Stimulated activated CD4-positive, alpha-beta T cell treated with anti-CD3 and anti-CD28 coated beads, Interleukin-2, amount 100 ng/mL, for 4 hours (primary cell): ENCODE data around the gene SKIC2.
"Not testable (repeated sequence)": the region's sequence is repeated elsewhere in the genome, so short reads cannot be mapped to it uniquely, and the experiment has no call there.

ENCODE experiments used
- DNase-seq: peaks from one replicate; pipeline ENCODE4 v3.0.0-alpha.2; 2020; ENCODE audit warnings: low read depth

SKIC2 gene

DNA sequence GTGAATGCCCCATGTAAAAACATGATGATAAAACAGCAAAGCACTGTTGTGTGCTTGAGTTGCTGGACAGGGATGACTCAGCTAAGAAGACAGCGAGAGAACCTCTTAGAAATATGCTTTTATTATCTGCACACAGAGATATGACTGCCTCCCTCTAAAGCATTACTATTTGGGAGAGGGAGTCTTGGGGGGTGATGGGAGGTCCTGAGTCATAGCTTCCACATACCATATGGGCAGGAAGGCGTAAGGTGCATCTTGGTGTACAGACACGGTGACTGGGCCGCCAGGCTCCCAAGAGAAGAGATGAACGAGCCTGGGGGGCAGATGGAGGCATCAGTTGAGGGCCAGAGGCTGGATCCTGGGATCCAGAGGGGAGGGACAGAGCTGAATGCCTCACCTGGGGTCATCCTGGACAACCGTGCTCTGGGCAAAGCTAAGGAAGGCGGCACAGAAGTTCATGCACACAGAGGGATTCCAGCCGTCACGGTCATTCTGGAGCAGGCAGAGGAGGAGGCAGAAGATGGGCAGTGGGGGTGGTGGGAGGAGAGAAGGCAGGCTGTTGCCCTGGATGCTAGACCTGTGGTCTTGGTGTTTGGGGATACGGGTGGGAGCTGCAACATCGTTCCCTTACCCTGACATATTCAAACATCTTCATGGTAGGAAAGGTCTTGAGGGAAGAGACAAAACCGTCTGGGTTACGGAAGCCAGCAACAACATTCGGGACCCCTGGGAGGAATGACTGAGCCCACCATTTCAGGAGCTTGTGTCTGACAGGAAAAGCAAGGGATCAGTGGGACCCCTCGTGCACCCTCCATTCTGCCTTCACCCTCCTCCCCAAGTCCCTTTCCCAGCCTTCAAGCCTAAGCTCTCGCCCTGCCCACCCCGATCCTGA is 11.0 kb downstream of the SKIC2 start:
- DNase-seq = no peak

DNA sequence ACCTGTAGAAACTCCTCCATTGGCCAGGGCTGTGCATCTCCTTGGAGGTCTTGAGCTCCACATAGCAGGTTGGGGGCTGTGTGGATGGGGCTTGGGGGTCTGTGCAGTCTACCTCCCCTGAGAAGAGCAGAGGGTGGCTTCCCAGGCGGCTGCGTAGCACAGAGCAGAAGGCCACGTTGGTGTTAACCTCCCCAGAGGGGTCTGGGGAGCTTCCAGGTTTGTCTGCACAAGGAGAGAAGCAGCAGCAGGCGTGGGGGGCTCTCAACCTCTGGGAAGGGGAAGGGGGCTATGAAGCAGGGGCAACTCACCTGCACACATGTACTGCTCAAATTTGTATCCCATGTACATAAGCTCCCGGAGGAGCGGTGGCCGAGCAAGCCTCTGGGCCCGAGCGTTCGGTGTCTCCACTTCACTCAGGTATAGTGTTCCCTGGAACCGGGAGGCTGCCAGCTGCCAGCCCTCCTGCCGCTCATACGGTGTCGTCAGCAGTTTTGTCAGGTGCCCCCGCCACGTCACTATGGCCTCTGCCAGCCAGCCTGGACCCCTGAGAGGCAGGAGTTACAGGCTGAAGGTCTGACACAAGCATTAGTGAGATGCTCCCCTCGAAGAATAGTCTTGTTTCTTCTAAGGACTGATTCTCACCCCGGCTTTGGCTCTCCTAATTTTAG is 11.8 kb downstream of the SKIC2 start:
- no peak for DNase-seq

DNA sequence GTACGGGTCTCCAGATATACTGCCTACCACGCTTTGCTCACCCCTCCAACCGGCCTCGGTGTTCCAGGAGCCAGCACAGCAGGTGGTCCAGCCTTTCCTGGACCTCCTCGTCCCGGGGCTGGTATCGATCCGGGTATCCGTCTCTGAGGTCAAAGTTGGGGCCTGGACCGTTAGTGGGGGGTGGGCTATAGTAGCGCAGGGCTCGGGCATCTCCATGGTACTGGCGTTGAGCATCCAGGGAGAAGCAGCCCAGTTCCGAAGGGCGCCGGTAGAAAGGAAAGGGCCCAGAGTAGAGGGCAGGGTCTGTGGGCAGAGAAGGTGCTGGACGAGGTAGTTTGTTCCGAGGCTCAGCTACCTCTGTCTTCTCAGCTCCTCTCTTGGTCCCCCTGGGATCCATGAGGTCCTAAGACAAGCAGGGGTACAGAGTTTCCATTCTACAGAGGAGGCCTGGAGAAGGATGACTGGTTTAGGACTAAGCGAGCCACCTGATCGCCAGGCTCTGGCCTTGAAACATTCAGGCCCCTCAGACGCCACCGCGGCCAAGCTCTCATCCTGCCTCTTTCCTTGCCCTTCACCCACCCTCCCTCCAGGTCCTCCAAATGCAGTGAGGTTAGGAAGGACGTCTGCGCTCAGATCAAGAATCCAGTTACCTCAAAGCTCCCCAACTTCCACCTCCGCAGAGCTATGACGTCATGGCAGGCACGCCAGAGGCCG is 12.5 kb downstream of the SKIC2 start:
- no peak for DNase-seq

- peak; percentile 98 for DNase-seq
Measured at GRCh38 chr6:31971993-31972708, 13.2 kb downstream of the SKIC2 start, which contains the start of gene DXO. TSS of gene DXO (minus strand) at chr6:31972138. CDS start at chr6:31971675, 463 bp downstream.

- no peak for DNase-seq
Measured at GRCh38 chr6:31972709-31973350, 13.9 kb downstream of the SKIC2 start.

- not testable (repeated sequence) for DNase-seq
Measured at GRCh38 chr6:31976065-31976464, 17.1 kb downstream of the SKIC2 start.

DNA sequence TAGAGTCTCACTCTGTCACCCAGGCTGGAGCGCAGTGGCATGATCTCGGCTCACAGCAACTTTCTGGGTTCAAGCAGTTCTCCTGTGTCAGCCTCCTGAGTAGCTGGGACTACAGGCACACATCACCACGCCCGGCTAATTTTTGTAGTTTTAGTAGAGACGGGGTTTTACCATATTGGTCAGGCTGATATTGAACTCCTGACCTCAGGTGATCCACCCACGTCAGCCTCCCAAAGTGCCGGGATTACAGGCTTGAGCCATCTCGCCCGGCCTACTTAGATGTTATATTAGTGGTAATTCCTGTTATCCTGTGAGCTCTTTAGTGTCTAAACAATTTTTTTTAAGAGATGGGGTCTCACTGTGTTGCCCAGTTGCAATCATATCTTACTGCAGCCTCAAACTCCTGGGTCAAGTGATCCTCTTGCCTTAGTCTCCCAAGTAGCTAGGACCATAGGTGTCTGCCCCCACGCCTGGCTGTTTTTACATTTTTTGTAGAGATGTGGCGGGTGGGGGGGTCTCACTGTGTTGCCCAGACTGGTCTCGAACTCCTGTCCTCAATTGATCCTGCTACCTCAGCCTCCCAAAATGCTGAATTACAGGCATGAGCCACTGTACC is 18.9 kb downstream of the SKIC2 start:
- DNase-seq = no peak

- no peak for DNase-seq
Measured at GRCh38 chr6:31978831-31979230, 19.9 kb downstream of the SKIC2 start.

GRCh38 chr6:31979238-31979898 is 20.4 kb downstream of the SKIC2 start:
- no peak for DNase-seq

GRCh38 chr6:31980195-31980876 is 21.4 kb downstream of the SKIC2 start:
- DNase-seq = not testable (repeated sequence)

DNA sequence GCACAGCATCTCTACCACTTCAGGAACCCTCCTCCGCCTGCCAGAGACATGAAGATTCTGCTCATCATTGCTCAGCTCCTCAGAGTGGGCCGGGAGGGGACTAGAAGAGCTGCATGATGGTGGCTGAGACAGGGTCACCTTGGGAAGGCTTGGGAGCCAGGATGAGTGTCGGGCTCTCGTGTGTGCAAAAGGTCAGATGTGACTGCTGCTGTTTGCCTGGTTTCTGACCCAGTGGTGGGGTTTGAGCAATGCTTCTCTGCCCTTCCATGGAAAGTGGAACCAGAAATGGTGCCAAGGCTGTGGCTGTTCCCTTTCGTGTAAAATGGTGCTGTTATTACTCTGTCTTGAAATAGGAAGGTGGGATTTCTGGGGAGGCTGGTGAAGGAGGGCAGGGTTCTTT is 22.0 kb downstream of the SKIC2 start:
- not testable (repeated sequence) for DNase-seq

- DNase-seq = not testable (repeated sequence)
Measured at GRCh38 chr6:31981744-31982143, 22.8 kb downstream of the SKIC2 start, which contains the start of gene C4A. TSS of gene C4A (plus strand) at chr6:31982057. CDS start at chr6:31982108, 51 bp downstream.

- not testable (repeated sequence) for DNase-seq
Measured at GRCh38 chr6:31989363-31989762, 30.4 kb downstream of the SKIC2 start.

DNA sequence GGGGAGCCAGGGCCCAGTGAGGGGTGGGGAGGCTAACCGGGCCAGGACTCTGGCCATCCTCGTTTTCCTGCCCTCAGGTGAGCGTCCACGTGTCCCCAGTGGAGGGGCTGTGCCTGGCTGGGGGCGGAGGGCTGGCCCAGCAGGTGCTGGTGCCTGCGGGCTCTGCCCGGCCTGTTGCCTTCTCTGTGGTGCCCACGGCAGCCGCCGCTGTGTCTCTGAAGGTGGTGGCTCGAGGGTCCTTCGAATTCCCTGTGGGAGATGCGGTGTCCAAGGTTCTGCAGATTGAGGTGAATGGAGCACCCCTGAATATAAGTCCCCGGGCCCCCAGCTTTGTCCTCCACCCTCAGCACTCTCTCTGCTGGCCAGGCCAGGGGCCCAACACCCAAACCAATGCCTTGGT is 35.4 kb downstream of the SKIC2 start:
- DNase-seq = not testable (repeated sequence)

- not testable (repeated sequence) for DNase-seq
Measured at GRCh38 chr6:31996385-31996784, 37.4 kb downstream of the SKIC2 start.

GRCh38 chr6:32002546-32003268 is 43.7 kb downstream of the SKIC2 start:
- not testable (repeated sequence) for DNase-seq

DNA sequence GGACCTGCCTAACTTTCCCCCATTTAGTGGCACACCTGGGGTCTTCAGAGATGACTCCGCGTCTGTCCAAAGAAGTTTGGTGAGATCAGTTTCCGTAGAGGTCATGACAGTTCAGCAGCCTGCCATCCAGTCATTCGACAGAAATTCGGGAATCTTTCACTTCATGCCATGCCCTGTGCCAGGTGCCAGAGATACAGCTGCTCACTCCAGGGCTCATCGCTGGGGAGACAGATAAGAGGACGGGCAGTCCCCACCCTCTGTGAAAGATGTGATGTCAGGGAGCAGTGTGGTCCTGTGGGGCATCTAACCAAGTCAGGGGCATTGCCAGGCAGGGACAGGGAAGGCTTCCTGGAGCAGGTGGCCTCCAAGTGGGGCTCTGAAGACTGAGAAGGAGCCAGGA is 44.3 kb downstream of the SKIC2 start:
- not testable (repeated sequence) for DNase-seq

DNA sequence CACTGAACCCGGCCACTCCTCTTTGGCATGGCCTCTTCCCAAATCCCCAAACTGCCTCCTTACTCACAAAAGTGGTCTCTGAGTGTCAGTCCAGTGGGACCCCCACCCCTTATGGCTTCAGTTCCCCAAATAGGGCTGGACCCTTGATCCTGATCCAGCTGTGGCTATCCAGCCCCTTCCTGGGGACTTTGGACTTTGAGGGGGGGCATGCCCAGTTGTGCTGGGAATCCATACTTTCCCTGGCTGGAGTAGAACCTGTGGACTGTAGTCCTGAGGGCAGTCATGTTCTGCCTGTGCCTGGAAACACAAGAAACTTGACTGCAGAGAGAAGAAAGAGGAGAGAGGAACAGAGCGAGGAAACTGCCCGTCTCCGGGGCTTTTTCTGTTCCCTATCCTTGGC is 45.4 kb downstream of the SKIC2 start:
- DNase-seq = not testable (repeated sequence)
